Pancreas (tissue), 10 donors: ENCODE results near the gene SYNDIG1. TPM values are rescaled to one million over a fixed set of nuclear protein-coding genes. Genes with fewer than 3 reads are reported as not detected.

Experiments used
- ATAC-seq, 4 donors: fragments of 200-7000 bp; cut with Tn5 transposase; one replicate each; pipeline versions ENCODE4 v1.8.0 to v1.9.1; 2020; ENCODE audit warnings: mild to moderate bottlenecking in 4 of 4, moderate library complexity in 4 of 4
- DNase-seq, 6 donors: peaks; one replicate each; pipeline ENCODE4 v3.0.0-alpha.2; 2020
- FAIRE-seq: peaks from 2 replicates; lab custom pipeline; 2012; peaks lifted over from hg19 to GRCh38; lab: Jason Lieb, UNC
- H3K27ac ChIP-seq, 4 donors: fragments of 200-600 bp; sonication (generic); 1 replicate in 3 of 4; 2 replicates in 1 of 4; pipeline versions ENCODE4 v1.5.0 to v1.8.0; 2020
- H3K27me3 ChIP-seq, 4 donors: fragments of 200-600 bp; one replicate each; pipeline ENCODE4 v1.8.0; 2021
- H3K36me3 ChIP-seq, 3 donors: fragments of 200-600 bp; sonication (generic) in 1 of 3; one replicate each; pipeline versions ENCODE4 v1.5.0 to v1.8.0; 2020 to 2021
- H3K4me1 ChIP-seq, 3 donors: fragments of 200-600 bp; one replicate each; pipeline ENCODE4 v1.8.0; 2021
- H3K4me3 ChIP-seq, 4 donors: fragments of 200-600 bp; sonication (generic) in 2 of 4; one replicate each; pipeline versions ENCODE4 v1.5.0 to v1.8.0; 2020 to 2021
- H3K9me3 ChIP-seq, 4 donors: fragments of 200-600 bp; one replicate each; pipeline ENCODE4 v1.8.0; 2021
- CTCF ChIP-seq, 4 donors: fragments of 200-600 bp; sonication (generic) in 3 of 4; IDR thresholded peaks; one replicate each; pipeline versions ENCODE4 v1.5.0 to v1.8.0; 2021; ENCODE audit warnings: antibody characterized with exemption in 4 of 4
- WGBS, 2 donors: extraction: QIAGEN DNeasy Blood & Tissue Kit; methylation state at CpG; one replicate each; pipeline ENCODE4 v1.1.7; 2013; 5-methylcytosine and 5-hydroxymethylcytosine counted together
- intact Hi-C, 3 donors: fragments of 100-400 bp; cut with DNase I; formaldehyde crosslinking; loops; one replicate each; pipeline versions ENCODE4 v1.11.1 to v1.14.2; 2022
- polyA plus RNA-seq, 2 donors: library from polyadenylated mRNA; stranded (reverse); fragments of 200-250 nt; gene quantifications; one replicate each; pipeline ENCODE4 v1.2.3, GENCODE V29; 2013
- total RNA-seq, 6 donors: library from RNA; stranded (reverse); fragmentation: NEBNext Ultra II Directional in 4 of 6; extraction: Animal tissue kit (Norgen Biotek cat#: 25700) in 4 of 6; gene quantifications; one replicate each; pipeline versions ENCODE4 v1.2.1 to v1.2.4, GENCODE V29; 2021 to 2023
- donor health status: healthy with polysubstance abuse.
- donor health status: DM: no; HTN: no; CAD: no; lungs with moderate emphysema.
- donor health status: DM: no; HTN: no; CAD: no.
- donor health status: control.
- donor health status: control.
- donor health status: Bipolar disorder and iron deficiency.
- donor health status: DM: yes; HTN: yes; CAD: no.
- donor health status: DM: no; HTN: no; CAD: no.
- donor health status: DM: no; HTN: no; CAD: no.
- donor health status: DM: yes; HTN: yes; CAD: no.

SYNDIG1 gene
- total and polyA plus RNA-seq, 8 donors: 0.04 to 0.46 (median 0.23) TPM; not detected in 1

- no peaks in the 10 kb centered on the region for H3K36me3 ChIP-seq
- no peak for TF ChIP-seq CTCF (IDR thresholded peaks at IDR 0.05)
- ATAC-seq (no peak), DNase-seq (no peak), FAIRE-seq (no peak)
- H3K4me3 ChIP-seq: no peak overlapping the region
- intact Hi-C loops: no loop called here
- H3K27ac ChIP-seq: no peak overlapping the region
- H3K4me1 ChIP-seq: no peaks in the 10 kb centered on the region
- no peaks in the 10 kb centered on the region for H3K27me3 ChIP-seq
- WGBS, 2 donors: 76 to 88% methylated on average over 14 of the region's 14 CpGs
- H3K9me3 ChIP-seq: no peaks in the 10 kb centered on the region
These were observed 21.8 kb downstream of the SYNDIG1 start for GRCh38 chr20:24491041-24491756.

GRCh38 chr20:24492031-24492607, 22.7 kb downstream of the SYNDIG1 start:
- TF ChIP-seq CTCF (IDR thresholded peaks at IDR 0.05): no peak
- no peak for FAIRE-seq
- H3K27ac ChIP-seq: no peak overlapping the region
- no peaks in the 10 kb centered on the region for H3K4me1 ChIP-seq
- no peak overlapping the region for H3K4me3 ChIP-seq
- H3K9me3 ChIP-seq: no peaks in the 10 kb centered on the region
- DNase-seq: no peak
- H3K27me3 ChIP-seq: no peaks in the 10 kb centered on the region
- intact Hi-C loops: no loop called here
- H3K36me3 ChIP-seq: no peaks in the 10 kb centered on the region
- ATAC-seq: no peak
- 57 to 65% methylated on average over 16 of the region's 16 CpGs for WGBS, 2 donors

GRCh38 chr20:24492698-24493097, 23.3 kb downstream of the SYNDIG1 start:
- TF ChIP-seq CTCF (IDR thresholded peaks at IDR 0.05): no peak

GRCh38 chr20:24493181-24493580, 23.8 kb downstream of the SYNDIG1 start:
- DNase-seq (no peak), FAIRE-seq (no peak), ATAC-seq (no peak)
- whole genome bisulfite sequencing, 2 donors: 70 to 81% methylated on average over 4 of the region's 4 CpGs
- Histone ChIP-seq H3K36me3 (no peaks in the 10 kb centered on the region), H3K27ac (no peak overlapping the region), H3K4me3 (no peak overlapping the region), H3K9me3 (no peaks in the 10 kb centered on the region), H3K4me1 (peaks cover 0 to 4% (median 0%) of the 10 kb centered on the region in 3 donors), H3K27me3 (no peaks in the 10 kb centered on the region)
- intact Hi-C loops: no loop called here
- no peak for TF ChIP-seq CTCF (IDR thresholded peaks at IDR 0.05)

More at GRCh38 chr20:24492698-24493097, 23.3 kb downstream of the SYNDIG1 start:
- WGBS, 2 donors: 67 to 72% methylated on average over 2 of the region's 2 CpGs
- ATAC-seq (no peak), DNase-seq (no peak), FAIRE-seq (no peak)
- no peak overlapping the region for H3K27ac ChIP-seq
- H3K4me3 ChIP-seq: no peak overlapping the region
- no peaks in the 10 kb centered on the region for H3K36me3 ChIP-seq
- H3K9me3 ChIP-seq: no peaks in the 10 kb centered on the region
- peaks cover 0 to under 1% (median 0%) of the 10 kb centered on the region in 3 donors for H3K4me1 ChIP-seq
- H3K27me3 ChIP-seq: no peaks in the 10 kb centered on the region
- intact Hi-C loops: no loop called here
